Uterus (tissue), 2 donors: Measurements from ENCODE around the gene OR14J1.

Experiments used
- POLR2A ChIP-seq, 2 donors: fragments of 450-650 bp; IDR thresholded peaks; one replicate each; pipeline ENCODE4 v1.6.1; 2016; ENCODE audit warnings: antibody characterized with exemption in 2 of 2, mild to moderate bottlenecking in 1 of 2, moderate library complexity in 1 of 2
- TF ChIP-seq, protein P1 (sequence below), 4 experiments: fragments of 200-600 bp in 2 of 4; fragments of 450-650 bp in 2 of 4; sonication (generic) in 2 of 4; IDR thresholded peaks; one replicate each; pipeline ENCODE4 v1.5.1; 2016 to 2019; ENCODE audit warnings: antibody characterized with exemption in 4 of 4, mild to moderate bottlenecking in 2 of 4, moderate library complexity in 1 of 4

DNA sequence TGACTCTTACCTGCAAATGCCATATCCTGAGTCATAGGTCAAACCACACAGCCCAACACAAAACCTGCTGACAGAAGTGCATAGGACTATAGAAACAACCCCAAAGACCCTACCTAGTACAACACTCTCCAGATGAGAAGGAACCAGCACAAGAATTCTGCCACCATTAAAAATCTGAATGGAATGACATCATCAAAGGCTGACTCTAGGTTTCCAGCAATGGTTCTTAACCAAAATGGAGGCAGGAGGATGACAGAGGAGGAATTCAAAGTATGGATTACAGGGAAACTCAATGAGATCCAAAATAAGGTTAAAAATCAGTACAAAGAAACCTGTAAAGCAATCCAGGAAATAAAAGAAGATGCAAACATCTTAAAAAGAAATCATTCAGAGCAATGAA, 31.2 kb downstream of the OR14J1 start:
- TF ChIP-seq, protein P1, sequence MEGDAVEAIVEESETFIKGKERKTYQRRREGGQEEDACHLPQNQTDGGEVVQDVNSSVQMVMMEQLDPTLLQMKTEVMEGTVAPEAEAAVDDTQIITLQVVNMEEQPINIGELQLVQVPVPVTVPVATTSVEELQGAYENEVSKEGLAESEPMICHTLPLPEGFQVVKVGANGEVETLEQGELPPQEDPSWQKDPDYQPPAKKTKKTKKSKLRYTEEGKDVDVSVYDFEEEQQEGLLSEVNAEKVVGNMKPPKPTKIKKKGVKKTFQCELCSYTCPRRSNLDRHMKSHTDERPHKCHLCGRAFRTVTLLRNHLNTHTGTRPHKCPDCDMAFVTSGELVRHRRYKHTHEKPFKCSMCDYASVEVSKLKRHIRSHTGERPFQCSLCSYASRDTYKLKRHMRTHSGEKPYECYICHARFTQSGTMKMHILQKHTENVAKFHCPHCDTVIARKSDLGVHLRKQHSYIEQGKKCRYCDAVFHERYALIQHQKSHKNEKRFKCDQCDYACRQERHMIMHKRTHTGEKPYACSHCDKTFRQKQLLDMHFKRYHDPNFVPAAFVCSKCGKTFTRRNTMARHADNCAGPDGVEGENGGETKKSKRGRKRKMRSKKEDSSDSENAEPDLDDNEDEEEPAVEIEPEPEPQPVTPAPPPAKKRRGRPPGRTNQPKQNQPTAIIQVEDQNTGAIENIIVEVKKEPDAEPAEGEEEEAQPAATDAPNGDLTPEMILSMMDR (IDR thresholded peaks at IDR 0.05), result no peak
- TF ChIP-seq POLR2A (IDR thresholded peaks at IDR 0.05), result no peak
